ENCODE measurements around the gene HSD17B2.

DNA sequence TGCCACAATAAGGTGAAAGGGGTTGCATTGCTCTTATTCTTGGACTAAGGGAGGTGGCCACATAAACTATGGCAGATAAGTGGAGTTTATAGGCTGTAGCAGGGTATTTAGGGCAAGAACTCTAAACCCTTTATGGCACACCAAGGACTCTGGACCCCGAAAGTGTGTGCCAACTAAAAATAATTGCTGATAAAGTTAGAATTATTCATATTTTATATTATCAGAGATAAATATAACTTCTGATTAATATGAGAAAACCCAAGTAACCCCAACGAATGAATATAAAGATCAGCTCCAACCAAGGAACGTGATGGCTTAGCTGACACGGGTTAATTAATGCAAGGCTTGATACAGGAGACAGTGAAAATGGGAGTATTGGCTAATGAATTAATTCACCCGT lies 15.0 kb upstream of the HSD17B2 start:
- TF ChIP-seq, protein P1, sequence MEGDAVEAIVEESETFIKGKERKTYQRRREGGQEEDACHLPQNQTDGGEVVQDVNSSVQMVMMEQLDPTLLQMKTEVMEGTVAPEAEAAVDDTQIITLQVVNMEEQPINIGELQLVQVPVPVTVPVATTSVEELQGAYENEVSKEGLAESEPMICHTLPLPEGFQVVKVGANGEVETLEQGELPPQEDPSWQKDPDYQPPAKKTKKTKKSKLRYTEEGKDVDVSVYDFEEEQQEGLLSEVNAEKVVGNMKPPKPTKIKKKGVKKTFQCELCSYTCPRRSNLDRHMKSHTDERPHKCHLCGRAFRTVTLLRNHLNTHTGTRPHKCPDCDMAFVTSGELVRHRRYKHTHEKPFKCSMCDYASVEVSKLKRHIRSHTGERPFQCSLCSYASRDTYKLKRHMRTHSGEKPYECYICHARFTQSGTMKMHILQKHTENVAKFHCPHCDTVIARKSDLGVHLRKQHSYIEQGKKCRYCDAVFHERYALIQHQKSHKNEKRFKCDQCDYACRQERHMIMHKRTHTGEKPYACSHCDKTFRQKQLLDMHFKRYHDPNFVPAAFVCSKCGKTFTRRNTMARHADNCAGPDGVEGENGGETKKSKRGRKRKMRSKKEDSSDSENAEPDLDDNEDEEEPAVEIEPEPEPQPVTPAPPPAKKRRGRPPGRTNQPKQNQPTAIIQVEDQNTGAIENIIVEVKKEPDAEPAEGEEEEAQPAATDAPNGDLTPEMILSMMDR (IDR thresholded peaks at IDR 0.05; ENCODE audit: insufficient read depth, low read length), result no peak
- TF ChIP-seq GABPA (IDR thresholded peaks at IDR 0.05; ENCODE audit: low read depth) (no peak), POLR2AphosphoS5 (IDR thresholded peaks at IDR 0.05; ENCODE audit: low read depth) (no peak), SPI1 (IDR thresholded peaks at IDR 0.05; ENCODE audit: borderline replicate concordance, low read depth) (no peak)
- TF ChIP-seq, protein P2, sequence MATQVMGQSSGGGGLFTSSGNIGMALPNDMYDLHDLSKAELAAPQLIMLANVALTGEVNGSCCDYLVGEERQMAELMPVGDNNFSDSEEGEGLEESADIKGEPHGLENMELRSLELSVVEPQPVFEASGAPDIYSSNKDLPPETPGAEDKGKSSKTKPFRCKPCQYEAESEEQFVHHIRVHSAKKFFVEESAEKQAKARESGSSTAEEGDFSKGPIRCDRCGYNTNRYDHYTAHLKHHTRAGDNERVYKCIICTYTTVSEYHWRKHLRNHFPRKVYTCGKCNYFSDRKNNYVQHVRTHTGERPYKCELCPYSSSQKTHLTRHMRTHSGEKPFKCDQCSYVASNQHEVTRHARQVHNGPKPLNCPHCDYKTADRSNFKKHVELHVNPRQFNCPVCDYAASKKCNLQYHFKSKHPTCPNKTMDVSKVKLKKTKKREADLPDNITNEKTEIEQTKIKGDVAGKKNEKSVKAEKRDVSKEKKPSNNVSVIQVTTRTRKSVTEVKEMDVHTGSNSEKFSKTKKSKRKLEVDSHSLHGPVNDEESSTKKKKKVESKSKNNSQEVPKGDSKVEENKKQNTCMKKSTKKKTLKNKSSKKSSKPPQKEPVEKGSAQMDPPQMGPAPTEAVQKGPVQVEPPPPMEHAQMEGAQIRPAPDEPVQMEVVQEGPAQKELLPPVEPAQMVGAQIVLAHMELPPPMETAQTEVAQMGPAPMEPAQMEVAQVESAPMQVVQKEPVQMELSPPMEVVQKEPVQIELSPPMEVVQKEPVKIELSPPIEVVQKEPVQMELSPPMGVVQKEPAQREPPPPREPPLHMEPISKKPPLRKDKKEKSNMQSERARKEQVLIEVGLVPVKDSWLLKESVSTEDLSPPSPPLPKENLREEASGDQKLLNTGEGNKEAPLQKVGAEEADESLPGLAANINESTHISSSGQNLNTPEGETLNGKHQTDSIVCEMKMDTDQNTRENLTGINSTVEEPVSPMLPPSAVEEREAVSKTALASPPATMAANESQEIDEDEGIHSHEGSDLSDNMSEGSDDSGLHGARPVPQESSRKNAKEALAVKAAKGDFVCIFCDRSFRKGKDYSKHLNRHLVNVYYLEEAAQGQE (IDR thresholded peaks at IDR 0.05; ENCODE audit: insufficient replicate concordance, low read depth), result no peak
